Measurements from ENCODE around the gene AGAP1. TPM values are rescaled to one million over a fixed set of nuclear protein-coding genes. Genes with fewer than 3 reads are reported as not detected.

Gene AGAP1
- total and polyA plus RNA-seq, 7 donors: 4.2 to 21.6 (median 16.6) TPM

GRCh38 chr2:235752846-235753245 lies 259.0 kb downstream of the AGAP1 start:
- no peak for TF ChIP-seq CTCF (IDR thresholded peaks at IDR 0.05)
- intact Hi-C loops (cut with DNase I): no loop called here
- no peak for ATAC-seq

GRCh38 chr2:235754357-235755207 lies 260.7 kb downstream of the AGAP1 start:
- intact Hi-C loops (cut with DNase I): no loop called here
- TF ChIP-seq CTCF (IDR thresholded peaks at IDR 0.05): no peak
- Histone ChIP-seq H3K27ac (no peak overlapping the region), H3K9me3 (no peaks in the 10 kb centered on the region), H3K4me3 (no peak overlapping the region), H3K36me3 (ENCODE audit: insufficient read depth in 1 of 2, low read depth in 1 of 2) (no peaks in the 10 kb centered on the region), H3K4me1 (peaks cover 4% of the 10 kb centered on the region), H3K27me3 (ENCODE audit: insufficient read depth in 3 of 3, low read length in 2 of 3) (no peaks in the 10 kb centered on the region)
- no peak for DNase-seq
- WGBS, 3 donors: 87 to 92% (median 90%) methylated on average over 21 of the region's 21 CpGs
- ATAC-seq: no peak

More at GRCh38 chr2:235752846-235753245, 259.0 kb downstream of the AGAP1 start:
- no peak for DNase-seq
- Histone ChIP-seq H3K27me3 (ENCODE audit: insufficient read depth in 3 of 3, low read length in 2 of 3) (no peaks in the 10 kb centered on the region), H3K4me3 (no peak overlapping the region), H3K9me3 (no peaks in the 10 kb centered on the region), H3K36me3 (ENCODE audit: insufficient read depth in 1 of 2, low read depth in 1 of 2) (no peaks in the 10 kb centered on the region), H3K27ac (no peak overlapping the region), H3K4me1 (peaks cover 16% of the 10 kb centered on the region)
- 87 to 94% (median 90%) methylated on average over 4 of the region's 4 CpGs for WGBS, 3 donors

- intact Hi-C loops (cut with DNase I): no loop called here
- Histone ChIP-seq H3K4me3 (no peak overlapping the region), H3K4me1 (no peaks in the 10 kb centered on the region), H3K9me3 (no peaks in the 10 kb centered on the region), H3K36me3 (ENCODE audit: insufficient read depth in 1 of 2, low read depth in 1 of 2) (no peaks in the 10 kb centered on the region), H3K27me3 (ENCODE audit: insufficient read depth in 3 of 3, low read length in 2 of 3) (no peaks in the 10 kb centered on the region), H3K27ac (no peak overlapping the region)
- WGBS, 3 donors: 82 to 88% (median 88%) methylated on average over 10 of the region's 10 CpGs
- no peak for ATAC-seq
- no peak for DNase-seq
- no peak for TF ChIP-seq CTCF (IDR thresholded peaks at IDR 0.05)
These were observed 262.6 kb downstream of the AGAP1 start for GRCh38 chr2:235756491-235756890.

GRCh38 chr2:235757212-235757611 lies 263.4 kb downstream of the AGAP1 start:
- 83 to 88% (median 88%) methylated on average over 6 of the region's 6 CpGs for WGBS, 3 donors
- H3K27ac ChIP-seq: no peak overlapping the region
- no peak for DNase-seq
- TF ChIP-seq CTCF (IDR thresholded peaks at IDR 0.05): no peak
- intact Hi-C loops (cut with DNase I): no loop called here
- H3K9me3 ChIP-seq: no peaks in the 10 kb centered on the region
- no peaks in the 10 kb centered on the region for H3K27me3 ChIP-seq (ENCODE audit: insufficient read depth in 3 of 3, low read length in 2 of 3)
- H3K4me1 ChIP-seq: no peaks in the 10 kb centered on the region
- ATAC-seq: no peak
- H3K36me3 ChIP-seq (ENCODE audit: insufficient read depth in 1 of 2, low read depth in 1 of 2): no peaks in the 10 kb centered on the region
- no peak overlapping the region for H3K4me3 ChIP-seq
